HG03039 (cell line): Measurements from ENCODE around the gene NOXA1.

ENCODE experiments used
- ATAC-seq: cut with Tn5 transposase; IDR thresholded peaks from one replicate; pipeline ENCODE4 v1.9.1; 2021; ENCODE audit warnings: mild to moderate bottlenecking, moderate library complexity; ENCODE audit not compliant: unreplicated experiment

The NOXA1 gene

DNA sequence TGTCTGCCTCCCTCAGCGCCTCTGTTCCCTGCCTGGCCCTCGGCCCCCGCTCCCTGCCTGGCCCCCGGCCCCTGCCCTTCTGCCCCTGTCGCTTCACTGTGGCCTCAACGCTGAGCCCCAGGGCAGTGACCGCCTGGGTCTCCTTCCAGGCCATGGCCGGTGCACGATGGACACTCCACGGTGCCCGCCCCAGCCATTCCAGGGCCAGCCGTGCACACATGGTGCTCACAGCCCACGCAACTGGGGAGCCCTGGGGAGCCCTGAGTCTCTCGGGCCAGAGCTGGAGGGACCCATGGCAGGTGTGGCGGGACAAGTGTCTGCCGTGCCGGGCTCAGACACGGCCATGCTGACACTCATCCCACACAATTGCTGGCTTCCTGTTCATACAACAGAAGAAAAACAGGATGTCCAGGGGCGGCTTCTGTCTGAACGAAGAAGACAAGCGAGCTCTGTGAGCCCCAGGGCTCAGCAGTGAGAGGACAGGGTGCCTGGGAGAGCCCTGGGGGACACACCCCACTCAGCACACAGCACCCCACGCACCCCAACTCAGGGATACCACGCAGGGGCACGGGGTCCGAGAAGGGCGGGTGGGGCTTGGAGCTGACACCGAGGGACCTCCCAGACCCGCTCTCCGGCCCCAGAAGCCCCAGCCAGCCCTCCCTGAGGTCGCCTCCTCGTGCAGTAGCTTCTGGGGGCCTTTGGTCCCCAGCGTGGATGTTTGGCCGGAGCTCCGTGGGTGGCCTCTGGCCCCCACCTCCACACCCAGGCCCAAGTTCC lies 35.9 kb upstream of the NOXA1 start:
- ATAC-seq: no peak

- ATAC-seq: no peak
Observed at GRCh38 chr9:137387891-137388560, 35.2 kb upstream of the NOXA1 start.

- ATAC-seq: no peak
Observed at GRCh38 chr9:137388589-137389427, 34.4 kb upstream of the NOXA1 start.

DNA sequence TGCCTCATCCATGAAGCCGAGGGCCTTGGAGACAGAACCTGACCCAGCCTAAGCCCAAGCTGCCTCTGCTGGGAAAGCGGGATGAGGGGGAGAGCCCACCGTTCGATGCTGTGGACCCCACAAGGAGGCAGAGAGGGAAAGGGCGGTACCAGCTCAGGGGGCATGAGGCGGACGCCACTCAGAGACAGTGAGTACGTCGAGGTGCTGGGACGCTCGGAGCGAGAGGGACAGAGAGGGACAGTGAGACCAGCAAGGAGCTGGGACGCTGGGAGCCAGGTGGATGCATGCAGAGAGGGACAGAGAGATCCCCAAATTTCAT lies 33.8 kb upstream of the NOXA1 start:
- no peak for ATAC-seq

- ATAC-seq: no peak
Observed at GRCh38 chr9:137390553-137391410, 32.4 kb upstream of the NOXA1 start.

GRCh38 chr9:137391411-137391754 lies 31.8 kb upstream of the NOXA1 start:
- no peak for ATAC-seq

DNA sequence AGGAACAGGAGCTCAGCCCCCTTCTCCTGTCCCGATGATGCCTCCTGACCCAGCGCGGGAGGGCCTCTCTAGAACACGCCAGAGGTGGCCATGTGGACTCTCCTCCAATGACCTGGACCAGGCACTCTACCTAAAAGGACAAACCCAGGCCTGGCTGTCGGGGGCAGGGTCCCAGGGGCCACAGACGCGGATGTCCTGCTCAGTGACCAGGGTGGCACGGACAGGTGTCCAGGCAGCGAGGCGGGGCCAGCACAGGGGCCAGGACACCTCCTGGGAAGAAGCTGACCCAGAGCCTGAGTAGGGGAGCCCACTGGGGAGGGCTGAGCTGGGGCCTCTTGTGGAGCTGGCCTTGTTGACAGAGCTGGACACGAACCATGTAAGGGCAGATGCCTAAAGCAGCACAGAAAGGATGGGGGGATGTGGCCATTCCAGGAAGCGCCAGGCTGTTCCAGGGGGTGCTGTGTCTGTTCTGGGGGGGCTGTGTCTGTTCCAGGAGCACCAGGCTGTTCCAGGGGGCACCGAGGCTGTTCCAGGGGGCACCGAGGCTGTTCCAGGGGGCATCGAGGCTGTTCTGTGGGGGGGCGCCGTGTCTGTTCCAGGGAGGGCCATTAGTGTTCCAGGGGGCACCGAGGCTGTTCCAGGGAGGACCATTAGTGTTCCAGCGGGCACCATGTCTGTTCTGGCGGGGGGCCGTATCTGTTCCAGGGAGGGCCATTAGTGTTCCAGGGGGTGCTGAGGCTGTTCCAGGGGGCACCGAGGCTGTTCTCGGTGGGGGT lies 30.8 kb upstream of the NOXA1 start:
- ATAC-seq: no peak

DNA sequence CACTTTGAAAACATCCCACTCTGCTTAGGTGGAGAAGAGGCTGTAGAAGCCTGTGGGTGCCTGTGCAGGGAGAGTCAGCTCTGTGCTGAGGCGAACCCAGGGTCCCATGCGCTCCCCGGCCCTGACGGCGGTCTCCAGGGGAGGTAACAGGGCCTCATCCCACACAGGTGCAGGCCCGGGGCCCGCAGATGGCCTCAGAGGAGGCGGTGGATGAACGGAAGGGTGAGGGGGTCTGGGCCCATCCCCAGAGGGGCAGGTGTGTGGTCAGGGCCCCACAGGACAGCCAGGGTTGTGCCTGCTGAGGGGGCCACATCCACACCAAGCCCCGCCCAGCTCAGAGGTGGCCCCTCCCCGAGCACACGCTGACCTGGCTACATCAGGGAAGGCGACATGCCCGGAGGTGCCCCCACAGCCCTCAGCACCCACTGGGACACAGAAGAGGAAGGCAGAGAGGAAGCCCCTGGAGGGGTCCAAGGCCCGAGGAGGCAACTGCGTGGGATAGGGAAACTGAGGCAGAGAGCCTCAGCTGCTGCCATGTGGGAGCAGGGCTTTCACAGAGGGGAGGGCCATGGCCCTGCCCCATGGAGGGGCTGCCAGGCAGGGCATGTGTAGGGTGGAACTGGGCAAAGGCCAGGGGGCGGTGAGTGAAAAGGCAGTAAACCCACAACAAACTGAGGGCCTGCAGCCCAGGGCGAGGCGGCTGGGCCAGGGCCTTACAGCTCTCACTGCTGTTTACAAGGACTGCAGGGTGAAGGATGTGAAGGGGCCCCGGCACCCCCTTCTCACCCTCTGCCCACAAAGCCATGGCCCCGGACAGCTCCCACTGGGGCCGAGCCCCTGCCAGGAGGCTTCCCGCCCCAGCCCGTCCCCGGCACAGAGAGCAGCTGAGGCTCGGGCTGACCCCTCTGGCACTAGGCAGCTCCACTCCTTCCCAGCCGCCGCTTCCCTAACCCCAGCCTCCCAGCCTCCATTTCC lies 29.7 kb upstream of the NOXA1 start:
- no peak for ATAC-seq

GRCh38 chr9:137394866-137395665 lies 28.1 kb upstream of the NOXA1 start:
- no peak for ATAC-seq

DNA sequence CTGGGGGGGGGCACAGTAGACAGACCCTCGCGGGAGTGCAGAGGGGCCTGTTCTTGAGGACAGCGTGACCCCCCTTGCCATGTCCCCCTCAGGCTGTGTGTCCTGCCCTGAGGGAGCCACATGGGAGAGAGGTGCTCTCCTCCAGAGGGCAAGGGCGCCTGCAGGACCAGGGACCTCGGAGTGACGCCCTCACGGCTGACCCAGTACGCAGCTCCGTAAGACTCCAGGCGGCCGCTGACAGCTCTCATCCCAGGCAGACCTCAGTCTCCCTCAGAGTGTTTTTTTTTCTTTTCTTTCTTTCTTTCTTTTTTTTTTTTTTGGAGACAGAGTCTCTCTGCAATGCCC lies 27.6 kb upstream of the NOXA1 start:
- ATAC-seq: no peak

DNA sequence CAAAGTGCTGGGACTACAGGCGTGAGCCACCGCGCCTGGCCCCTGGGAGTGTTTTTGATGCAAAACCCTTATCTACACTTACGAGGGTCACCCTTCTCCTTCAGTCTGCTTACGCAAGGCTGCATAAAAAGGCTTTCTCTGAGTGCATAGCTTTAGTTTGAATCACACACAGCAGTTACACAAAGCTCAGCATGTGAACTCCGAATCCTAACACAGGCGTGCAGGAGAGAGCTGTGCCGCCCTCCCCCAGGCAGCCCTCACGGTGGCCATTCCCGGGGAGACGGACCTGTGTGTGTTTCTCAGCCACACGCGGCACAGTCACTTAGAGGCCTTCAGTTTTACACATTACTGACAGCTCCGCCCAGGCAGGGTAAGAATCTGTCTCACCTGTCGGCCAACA lies 27.0 kb upstream of the NOXA1 start:
- no peak for ATAC-seq

- ATAC-seq: no peak
Observed at GRCh38 chr9:137396634-137397367, 26.4 kb upstream of the NOXA1 start.

DNA sequence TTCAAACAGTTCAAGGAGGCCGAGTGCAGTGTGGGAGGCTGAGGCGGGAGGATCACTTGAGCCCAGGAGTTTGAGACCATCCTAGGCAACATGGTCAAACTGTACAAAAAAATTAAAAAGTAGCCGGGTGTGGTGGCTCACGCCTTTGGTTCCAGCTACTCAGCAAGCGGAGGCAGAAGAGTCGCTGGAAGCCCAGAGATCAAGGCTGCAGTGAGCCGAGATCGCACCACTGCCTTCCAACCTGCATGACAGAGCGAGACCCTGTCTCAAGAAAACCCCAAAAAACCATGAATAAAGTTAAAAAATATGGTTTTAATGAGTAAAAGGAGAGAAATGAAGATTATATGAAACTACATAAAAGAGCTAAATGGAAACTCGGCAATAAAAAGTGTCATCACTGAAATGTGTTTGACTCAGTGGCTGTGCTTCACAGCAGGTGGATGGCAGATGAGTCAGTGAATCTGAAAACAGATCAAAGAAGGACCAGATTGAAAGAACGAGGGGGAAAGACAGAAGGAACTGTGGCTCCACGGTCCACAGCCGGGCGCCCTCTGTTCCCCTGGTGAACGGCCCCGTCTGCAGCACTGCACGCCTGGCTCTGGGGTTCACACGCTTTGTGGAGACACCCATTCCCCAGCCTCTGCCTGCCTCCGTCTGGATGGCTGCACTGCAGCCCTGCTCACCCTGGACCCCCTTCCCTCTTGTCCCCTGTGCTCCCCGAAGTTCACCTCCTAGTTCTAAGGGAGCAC lies 25.3 kb upstream of the NOXA1 start:
- ATAC-seq: no peak

GRCh38 chr9:137398561-137399468 lies 24.4 kb upstream of the NOXA1 start:
- ATAC-seq: no peak

DNA sequence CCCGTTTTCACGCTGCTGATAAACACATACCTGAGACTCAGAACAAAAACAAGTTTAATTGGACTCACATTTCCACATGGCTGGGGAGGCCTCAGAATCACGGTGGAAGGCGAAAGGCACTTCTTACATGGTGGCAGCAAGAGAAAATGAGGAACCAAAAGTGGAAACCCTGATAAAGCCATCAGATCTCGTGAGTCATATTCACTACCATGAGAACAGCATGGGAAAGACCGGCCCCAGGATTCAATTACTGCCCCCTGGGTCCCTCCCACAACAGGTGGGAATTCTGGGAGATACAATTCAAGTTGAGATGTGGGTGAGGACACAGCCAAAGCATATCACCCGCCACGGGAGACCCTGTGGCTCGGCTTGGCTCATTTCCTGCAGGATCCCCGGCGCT lies 20.4 kb upstream of the NOXA1 start:
- no peak for ATAC-seq

- no peak for ATAC-seq
Observed at GRCh38 chr9:137403269-137403668, 19.9 kb upstream of the NOXA1 start.
